ENCODE data around the gene EIF3L. TPM values are rescaled to one million over a fixed set of nuclear protein-coding genes. Genes with fewer than 3 reads are reported as not detected.

EIF3L gene
- total RNA-seq, 4 donors from 2014 or later = 336 to 538 (median 412) TPM

GRCh38 chr22:37906364-37907008 lies 57.3 kb downstream of the EIF3L start:
- H3K27me3 ChIP-seq = no peaks in the 10 kb centered on the region
- no peaks in the 10 kb centered on the region for H3K9me3 ChIP-seq
- peak; percentile 24 for ATAC-seq
- H3K4me3 ChIP-seq = peak overlapping the region; percentile 69 to 94
- H3K27ac ChIP-seq = peak overlapping the region; percentile 75 to 94 (median 91)
- TF ChIP-seq POLR2A (IDR thresholded peaks at IDR 0.05) (peak in 1 of 2 donors; percentile 61), CTCF (IDR thresholded peaks at IDR 0.05) (no peak), POLR2AphosphoS5 (IDR thresholded peaks at IDR 0.05) (no peak), EP300 (IDR thresholded peaks at IDR 0.05) (no peak)
- peaks cover 0 to 65% (median 13%) of the 10 kb centered on the region in 3 donors for H3K4me1 ChIP-seq
- no CpG with 5 or more reads among the region's 75 CpGs for whole genome bisulfite sequencing, 2 donors (ENCODE audit: low coverage in 1 of 2)
- no peaks in the 10 kb centered on the region for H3K36me3 ChIP-seq

GRCh38 chr22:37907036-37907954 lies 58.1 kb downstream of the EIF3L start:
- H3K9me3 ChIP-seq = no peaks in the 10 kb centered on the region
- WGBS, 2 donors (ENCODE audit: low coverage in 1 of 2) = 7 to 36% methylated on average over 2 to 5 of the region's 19 CpGs
- H3K4me3 ChIP-seq = peak overlapping the region; percentile 69 to 94
- peaks cover 0 to 4% of the 10 kb centered on the region in 2 donors for H3K36me3 ChIP-seq
- peak overlapping the region; percentile 75 to 94 (median 91) for H3K27ac ChIP-seq
- peaks cover 0 to 73% (median 16%) of the 10 kb centered on the region in 3 donors for H3K4me1 ChIP-seq
- TF ChIP-seq CTCF (IDR thresholded peaks at IDR 0.05) = no peak
- no peak for TF ChIP-seq EP300 (IDR thresholded peaks at IDR 0.05)
- TF ChIP-seq POLR2A (IDR thresholded peaks at IDR 0.05) = no peak
- TF ChIP-seq POLR2AphosphoS5 (IDR thresholded peaks at IDR 0.05) = no peak
- H3K27me3 ChIP-seq = no peaks in the 10 kb centered on the region
- ATAC-seq = no peak

- H3K4me1 ChIP-seq = peaks cover 0 to 74% (median 16%) of the 10 kb centered on the region in 3 donors
- peak overlapping the region; percentile 51 to 94 (median 92) for H3K27ac ChIP-seq
- no peak for ATAC-seq
- no peaks in the 10 kb centered on the region for H3K27me3 ChIP-seq
- peaks cover 0 to 29% of the 10 kb centered on the region in 2 donors for H3K36me3 ChIP-seq
- TF ChIP-seq EP300 (IDR thresholded peaks at IDR 0.05) (no peak), POLR2A (IDR thresholded peaks at IDR 0.05) (no peak), CTCF (IDR thresholded peaks at IDR 0.05) (no peak), POLR2AphosphoS5 (IDR thresholded peaks at IDR 0.05) (no peak)
- WGBS, 2 donors (ENCODE audit: low coverage in 1 of 2) = 26 to 33% methylated on average over 2 to 3 of the region's 7 CpGs
- H3K9me3 ChIP-seq = no peaks in the 10 kb centered on the region
- H3K4me3 ChIP-seq = no peak overlapping the region
Measured at GRCh38 chr22:37909766-37910165, 60.5 kb downstream of the EIF3L start.

- Histone ChIP-seq H3K9me3 (no peaks in the 10 kb centered on the region), H3K4me1 (peaks cover 0 to 63% (median 16%) of the 10 kb centered on the region in 3 donors), H3K4me3 (no peak overlapping the region), H3K27me3 (no peaks in the 10 kb centered on the region), H3K27ac (peak overlapping the region; percentile 51 to 94 (median 92)), H3K36me3 (peaks cover 0 to 42% of the 10 kb centered on the region in 2 donors)
- ATAC-seq = peak; percentile 11
- TF ChIP-seq POLR2AphosphoS5 (IDR thresholded peaks at IDR 0.05) = no peak
- TF ChIP-seq POLR2A (IDR thresholded peaks at IDR 0.05) = no peak
- TF ChIP-seq CTCF (IDR thresholded peaks at IDR 0.05) = no peak
- no peak for TF ChIP-seq EP300 (IDR thresholded peaks at IDR 0.05)
- 22 to 50% methylated on average over 2 to 5 of the region's 15 CpGs for WGBS, 2 donors (ENCODE audit: low coverage in 1 of 2)
Measured at GRCh38 chr22:37910890-37911672, 61.9 kb downstream of the EIF3L start.

All from gastroesophageal sphincter (tissue), 4 donors.